Loucy (cell line): ENCODE results near the gene SRSF9.

Source experiments
- H2AFZ ChIP-seq: fragments of 200-600 bp; sonication (generic); 2 replicates; pipeline ENCODE4 v1.6.0; 2016; ENCODE audit warnings: antibody characterized with exemption, mild to moderate bottlenecking, low read length, moderate library complexity
- H3F3A ChIP-seq: fragments of 200-600 bp; 2 replicates; pipeline ENCODE4 v1.6.0; 2016; ENCODE audit warnings: antibody characterized with exemption, low read depth, mild to moderate bottlenecking
- H3K27me3 ChIP-seq: fragments of 200-600 bp; sonication (generic); 2 replicates; pipeline ENCODE4 v1.6.1; 2014; ENCODE audit warnings: low read length, mild to moderate bottlenecking; ENCODE audit not compliant: insufficient read depth, poor library complexity, severe bottlenecking
- H3K36me3 ChIP-seq: fragments of 200-600 bp; sonication (generic); 2 replicates; pipeline ENCODE4 v1.6.1; 2016; ENCODE audit warnings: low read length; ENCODE audit not compliant: insufficient read depth
- H3K4me1 ChIP-seq: fragments of 200-600 bp; sonication (generic); 2 replicates; pipeline ENCODE4 v1.5.1; 2014; ENCODE audit warnings: low read length, mild to moderate bottlenecking; ENCODE audit not compliant: insufficient read depth, poor library complexity, severe bottlenecking
- H3K4me2 ChIP-seq: fragments of 200-600 bp; sonication (generic); 2 replicates; pipeline ENCODE4 v1.6.0; 2014; ENCODE audit warnings: antibody characterized with exemption, low read length, low read depth, mild to moderate bottlenecking; ENCODE audit not compliant: poor library complexity, severe bottlenecking
- H3K4me3 ChIP-seq: fragments of 200-600 bp; sonication (generic); 2 replicates; pipeline ENCODE4 v1.5.1; 2014; ENCODE audit warnings: low read length, mild to moderate bottlenecking, mixed read lengths; ENCODE audit not compliant: poor library complexity, severe bottlenecking
- H3K79me2 ChIP-seq: fragments of 200-600 bp; sonication (generic); 2 replicates; pipeline ENCODE4 v1.6.1; 2014; ENCODE audit warnings: low read length; ENCODE audit not compliant: insufficient read depth
- H3K9ac ChIP-seq: fragments of 200-600 bp; sonication (generic); 2 replicates; pipeline ENCODE4 v1.6.0; 2014; ENCODE audit warnings: mild to moderate bottlenecking, low read depth, low read length, moderate library complexity; ENCODE audit not compliant: poor library complexity, severe bottlenecking
- H3K9me2 ChIP-seq: fragments of 200-600 bp; sonication (generic); replicated peaks from 2 replicates; pipeline ENCODE4 v1.6.1; 2016; ENCODE audit warnings: low read depth, low read length, mixed read lengths
- H3K9me3 ChIP-seq: fragments of 200-600 bp; sonication (generic); 2 replicates; pipeline ENCODE4 v1.6.1; 2014; ENCODE audit warnings: mild to moderate bottlenecking, antibody characterized with exemption, low read length, low read depth; ENCODE audit not compliant: insufficient read depth
- H4K20me1 ChIP-seq: fragments of 200-600 bp; sonication (generic); 2 replicates; pipeline ENCODE4 v1.6.0; 2014; ENCODE audit warnings: antibody characterized with exemption, low read length, mild to moderate bottlenecking; ENCODE audit not compliant: insufficient read depth, poor library complexity, severe bottlenecking
- EZH2phosphoT487 ChIP-seq: fragments of 200-600 bp; IDR thresholded peaks from 2 replicates; pipeline ENCODE4 v1.6.1; 2018; ENCODE audit warnings: antibody characterized with exemption, mild to moderate bottlenecking, moderate library complexity, borderline replicate concordance
- TF ChIP-seq, protein P1 (sequence below): fragments of 200-600 bp; sonication (generic); conservative IDR thresholded peaks from 2 replicates; pipeline ENCODE4 v1.5.1; 2014; ENCODE audit warnings: mild to moderate bottlenecking, antibody characterized with exemption, low read length

Gene SRSF9

DNA sequence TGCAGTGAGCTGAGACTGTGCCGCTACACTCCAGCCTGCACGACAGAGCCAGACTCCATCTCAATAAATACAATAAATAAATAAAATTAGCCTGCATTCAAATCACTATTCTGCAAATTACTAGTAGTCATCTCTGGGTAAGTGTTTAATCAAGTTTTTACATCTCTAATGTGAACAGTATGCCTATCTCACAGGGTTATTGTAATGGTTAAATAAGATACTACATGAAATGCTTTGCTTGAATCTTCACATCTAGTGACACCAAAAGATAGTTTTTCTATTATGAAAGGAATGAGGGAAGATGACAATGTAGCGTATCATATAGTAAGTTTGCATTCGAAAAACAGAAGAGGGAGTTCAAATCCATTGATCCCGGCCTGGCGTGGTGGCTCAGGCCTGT is 2.1 kb downstream of the SRSF9 start:
- H2AFZ ChIP-seq: no peak overlapping the region
- no peaks in the 10 kb centered on the region for H3K9me3 ChIP-seq
- peaks cover 56% of the 10 kb centered on the region for H3K4me1 ChIP-seq
- H3K79me2 ChIP-seq: peaks cover 88% of the 10 kb centered on the region
- no peaks in the 10 kb centered on the region for H3K9me2 ChIP-seq
- H3K4me2 ChIP-seq: peak overlapping the region; percentile 96
- H3K36me3 ChIP-seq: peaks cover 41% of the 10 kb centered on the region
- H3F3A ChIP-seq: no peaks in the 10 kb centered on the region
- TF ChIP-seq EZH2phosphoT487: no peak
- TF ChIP-seq, protein P1, sequence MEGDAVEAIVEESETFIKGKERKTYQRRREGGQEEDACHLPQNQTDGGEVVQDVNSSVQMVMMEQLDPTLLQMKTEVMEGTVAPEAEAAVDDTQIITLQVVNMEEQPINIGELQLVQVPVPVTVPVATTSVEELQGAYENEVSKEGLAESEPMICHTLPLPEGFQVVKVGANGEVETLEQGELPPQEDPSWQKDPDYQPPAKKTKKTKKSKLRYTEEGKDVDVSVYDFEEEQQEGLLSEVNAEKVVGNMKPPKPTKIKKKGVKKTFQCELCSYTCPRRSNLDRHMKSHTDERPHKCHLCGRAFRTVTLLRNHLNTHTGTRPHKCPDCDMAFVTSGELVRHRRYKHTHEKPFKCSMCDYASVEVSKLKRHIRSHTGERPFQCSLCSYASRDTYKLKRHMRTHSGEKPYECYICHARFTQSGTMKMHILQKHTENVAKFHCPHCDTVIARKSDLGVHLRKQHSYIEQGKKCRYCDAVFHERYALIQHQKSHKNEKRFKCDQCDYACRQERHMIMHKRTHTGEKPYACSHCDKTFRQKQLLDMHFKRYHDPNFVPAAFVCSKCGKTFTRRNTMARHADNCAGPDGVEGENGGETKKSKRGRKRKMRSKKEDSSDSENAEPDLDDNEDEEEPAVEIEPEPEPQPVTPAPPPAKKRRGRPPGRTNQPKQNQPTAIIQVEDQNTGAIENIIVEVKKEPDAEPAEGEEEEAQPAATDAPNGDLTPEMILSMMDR: no peak
- peaks cover 68% of the 10 kb centered on the region for H4K20me1 ChIP-seq
- peak overlapping the region; percentile 81 for H3K9ac ChIP-seq
- H3K27me3 ChIP-seq: no peaks in the 10 kb centered on the region
- peak overlapping the region; percentile 97 for H3K4me3 ChIP-seq

DNA sequence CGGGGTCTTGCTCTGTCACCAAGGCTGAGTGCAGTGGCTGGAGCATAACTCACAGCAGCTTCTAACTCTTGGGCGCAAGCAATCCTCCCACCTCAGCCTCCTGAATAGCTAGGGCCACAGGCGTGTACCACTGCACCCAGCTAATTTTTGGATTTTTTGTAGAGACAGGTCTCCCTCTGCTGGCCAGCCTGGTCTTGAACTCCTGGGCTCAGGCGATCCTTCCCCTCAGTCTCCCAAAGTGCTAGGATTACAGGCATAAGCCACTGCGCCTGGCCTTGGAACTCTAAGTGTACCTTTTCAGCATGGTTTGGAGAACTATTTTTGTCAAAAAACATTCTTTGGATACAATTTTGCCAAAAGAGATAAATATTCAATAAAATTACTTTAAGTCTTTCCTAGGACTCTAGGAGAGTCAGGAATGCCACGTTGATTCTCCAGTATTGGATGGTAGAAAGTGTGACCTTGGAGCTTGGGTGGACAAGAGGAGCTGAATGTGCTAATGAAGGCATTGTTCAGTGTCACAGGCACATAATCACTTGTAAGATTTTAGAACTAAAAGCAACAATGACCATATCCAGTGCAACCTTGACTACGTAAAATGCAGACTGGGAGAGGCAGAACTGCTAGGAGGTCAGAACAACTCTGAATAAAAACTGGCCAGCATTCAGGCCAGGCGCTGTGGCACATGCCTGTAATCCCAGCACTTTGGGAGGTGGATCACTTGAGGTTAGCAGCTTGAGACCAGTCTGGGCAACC is 2.8 kb downstream of the SRSF9 start:
- Histone ChIP-seq H3K4me2 (peak overlapping the region; percentile 96), H4K20me1 (peaks cover 72% of the 10 kb centered on the region), H2AFZ (no peak overlapping the region), H3K79me2 (peaks cover 83% of the 10 kb centered on the region), H3K4me3 (peak overlapping the region; percentile 97), H3F3A (no peaks in the 10 kb centered on the region), H3K36me3 (peaks cover 48% of the 10 kb centered on the region), H3K9me3 (no peaks in the 10 kb centered on the region), H3K9me2 (no peaks in the 10 kb centered on the region), H3K9ac (peak overlapping the region; percentile 81), H3K27me3 (no peaks in the 10 kb centered on the region), H3K4me1 (peaks cover 49% of the 10 kb centered on the region)
- no peak for TF ChIP-seq EZH2phosphoT487
- TF ChIP-seq, protein P1: peak; percentile 72

DNA sequence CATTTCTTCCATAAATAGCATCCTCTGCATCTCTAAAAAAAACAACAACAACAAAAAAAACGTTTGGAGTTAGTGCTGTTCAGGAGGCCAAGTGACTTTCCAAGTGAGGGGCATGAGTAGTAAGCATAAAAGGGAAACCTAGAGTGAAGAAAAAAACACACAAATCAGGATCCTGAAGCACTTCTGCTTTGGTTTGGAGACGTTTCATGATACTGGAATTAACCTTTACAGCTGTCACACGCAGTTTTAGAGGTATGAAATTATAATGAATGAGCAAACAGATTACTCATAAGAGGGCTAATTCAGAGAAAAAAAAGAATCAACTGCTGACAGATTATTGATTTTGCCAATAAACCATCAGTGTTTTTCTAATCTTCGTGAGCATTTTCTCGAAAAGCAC is 3.8 kb downstream of the SRSF9 start:
- peak overlapping the region; percentile 96 for H3K4me2 ChIP-seq
- peaks cover 72% of the 10 kb centered on the region for H4K20me1 ChIP-seq
- no peaks in the 10 kb centered on the region for H3K9me2 ChIP-seq
- peaks cover 78% of the 10 kb centered on the region for H3K79me2 ChIP-seq
- no peaks in the 10 kb centered on the region for H3K9me3 ChIP-seq
- no peaks in the 10 kb centered on the region for H3K27me3 ChIP-seq
- H3K4me1 ChIP-seq: peaks cover 44% of the 10 kb centered on the region
- H3F3A ChIP-seq: no peaks in the 10 kb centered on the region
- no peak overlapping the region for H3K9ac ChIP-seq
- peaks cover 57% of the 10 kb centered on the region for H3K36me3 ChIP-seq
- no peak overlapping the region for H2AFZ ChIP-seq
- TF ChIP-seq, protein P1: no peak
- TF ChIP-seq EZH2phosphoT487: no peak
- H3K4me3 ChIP-seq: peak overlapping the region; percentile 97
